ENCODE results near the gene CEP85.

GRCh38 chr1:26297791-26298124, 63.8 kb downstream of the CEP85 start:
- TF ChIP-seq POLR2AphosphoS5 (IDR thresholded peaks at IDR 0.05; ENCODE audit: control insufficient read depth, insufficient read depth, low read depth, low read length) (no peak), GABPA (tag; conservative IDR thresholded peaks at IDR 0.05; ENCODE audit: low read depth) (no peak), CTCF (IDR thresholded peaks at IDR 0.05 in 2 of 3, conservative IDR thresholded peaks at IDR 0.05 in 1 of 3; ENCODE audit: insufficient read depth in 2 of 3, low read depth in 1 of 3, low read length in 3 of 3) (no peak), ZNF175 (CRISPR knock-in tag; IDR thresholded peaks at IDR 0.05; ENCODE audit: low read depth) (no peak), JUN (IDR thresholded peaks at IDR 0.05; ENCODE audit: borderline replicate concordance, low read depth, low read length) (no peak), JUN (CRISPR knock-in tag; IDR thresholded peaks at IDR 0.05; ENCODE audit: borderline replicate concordance) (no peak), ZNF140 (CRISPR knock-in tag; IDR thresholded peaks at IDR 0.05) (no peak), GTF3C2 (IDR thresholded peaks at IDR 0.05; ENCODE audit: borderline replicate concordance, extremely low read depth, insufficient read length) (no peak), ZNF41 (CRISPR knock-in tag; conservative IDR thresholded peaks at IDR 0.05) (no peak)

Data from K562 (cell line).